Parathyroid adenoma (tissue), 2 donors: Measurements from ENCODE around the gene FBP1.
"Not testable (repeated sequence)": the region's sequence is repeated elsewhere in the genome, so short reads cannot be mapped to it uniquely, and the experiment has no call there.

Experiments used
- H2AFZ ChIP-seq: fragments of 300-600 bp; sonication (generic); one replicate; pipeline ENCODE4 v1.7.0; 2017; ENCODE audit warnings: antibody characterized with exemption, mild to moderate bottlenecking
- H3K27ac ChIP-seq: fragments of 300-600 bp; sonication (generic); one replicate; pipeline ENCODE4 v1.7.0; 2017
- H3K27me3 ChIP-seq: fragments of 300-600 bp; sonication (generic); one replicate; pipeline ENCODE4 v1.7.0; 2017; ENCODE audit warnings: low read length; ENCODE audit not compliant: control insufficient read depth, insufficient read depth
- H3K36me3 ChIP-seq: fragments of 300-600 bp; sonication (generic); one replicate; pipeline ENCODE4 v1.7.0; 2017; ENCODE audit warnings: low read length; ENCODE audit not compliant: control insufficient read depth, insufficient read depth
- H3K4me1 ChIP-seq: fragments of 300-600 bp; sonication (generic); one replicate; pipeline ENCODE4 v1.7.0; 2017; ENCODE audit warnings: control low read depth
- H3K4me2 ChIP-seq: fragments of 300-600 bp; sonication (generic); one replicate; pipeline ENCODE4 v1.7.0; 2017; ENCODE audit warnings: low read length
- H3K4me3 ChIP-seq: fragments of 300-600 bp; sonication (generic); one replicate; pipeline ENCODE4 v1.7.0; 2017; ENCODE audit warnings: low read depth, low read length
- H3K79me2 ChIP-seq: fragments of 300-600 bp; sonication (generic); one replicate; pipeline ENCODE4 v1.7.0; 2017; ENCODE audit warnings: control low read depth
- H3K9ac ChIP-seq: fragments of 300-600 bp; sonication (generic); one replicate; pipeline ENCODE4 v1.7.0; 2017; ENCODE audit warnings: mild to moderate bottlenecking
- H3K9me3 ChIP-seq: fragments of 300-600 bp; sonication (generic); one replicate; pipeline ENCODE4 v1.7.0; 2017; ENCODE audit warnings: low read length; ENCODE audit not compliant: control insufficient read depth
- TF ChIP-seq, protein P1 (sequence below): fragments of 300-600 bp; sonication (generic); IDR thresholded peaks from one replicate; pipeline ENCODE4 v1.7.0; 2017; ENCODE audit warnings: antibody characterized with exemption, mild to moderate bottlenecking
- donor health status: primary hyperparathyroidism.

FBP1 gene

DNA sequence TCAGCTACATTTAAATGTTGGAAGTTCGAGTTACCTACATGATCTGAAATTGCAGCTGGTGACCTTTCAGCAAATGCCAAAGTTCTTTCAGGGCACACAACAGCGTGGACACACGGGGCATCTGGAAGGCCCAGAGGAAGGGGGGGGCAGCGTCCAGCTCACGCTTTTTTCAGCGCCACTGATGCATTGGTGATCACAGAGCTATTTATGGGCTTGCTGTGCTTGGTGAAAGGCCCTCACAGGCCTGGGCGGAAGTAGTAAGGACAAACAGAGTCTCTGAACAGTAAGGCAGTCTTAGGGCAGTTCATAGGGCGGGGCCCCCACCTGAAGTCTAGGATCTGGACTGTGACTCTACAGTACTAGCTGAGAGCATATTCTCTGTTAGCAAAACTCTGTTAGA, 39.1 kb downstream of the FBP1 start:
- Histone ChIP-seq H3K9me3 (no peaks in the 10 kb centered on the region), H3K27ac (peak overlapping the region; percentile 56), H3K36me3 (no peaks in the 10 kb centered on the region), H3K79me2 (peaks cover 3% of the 10 kb centered on the region), H3K4me3 (no peak overlapping the region), H2AFZ (peak overlapping the region; percentile 60), H3K27me3 (no peaks in the 10 kb centered on the region), H3K4me2 (no peak overlapping the region), H3K9ac (no peak overlapping the region), H3K4me1 (peaks cover 6% of the 10 kb centered on the region)
- TF ChIP-seq, protein P1, sequence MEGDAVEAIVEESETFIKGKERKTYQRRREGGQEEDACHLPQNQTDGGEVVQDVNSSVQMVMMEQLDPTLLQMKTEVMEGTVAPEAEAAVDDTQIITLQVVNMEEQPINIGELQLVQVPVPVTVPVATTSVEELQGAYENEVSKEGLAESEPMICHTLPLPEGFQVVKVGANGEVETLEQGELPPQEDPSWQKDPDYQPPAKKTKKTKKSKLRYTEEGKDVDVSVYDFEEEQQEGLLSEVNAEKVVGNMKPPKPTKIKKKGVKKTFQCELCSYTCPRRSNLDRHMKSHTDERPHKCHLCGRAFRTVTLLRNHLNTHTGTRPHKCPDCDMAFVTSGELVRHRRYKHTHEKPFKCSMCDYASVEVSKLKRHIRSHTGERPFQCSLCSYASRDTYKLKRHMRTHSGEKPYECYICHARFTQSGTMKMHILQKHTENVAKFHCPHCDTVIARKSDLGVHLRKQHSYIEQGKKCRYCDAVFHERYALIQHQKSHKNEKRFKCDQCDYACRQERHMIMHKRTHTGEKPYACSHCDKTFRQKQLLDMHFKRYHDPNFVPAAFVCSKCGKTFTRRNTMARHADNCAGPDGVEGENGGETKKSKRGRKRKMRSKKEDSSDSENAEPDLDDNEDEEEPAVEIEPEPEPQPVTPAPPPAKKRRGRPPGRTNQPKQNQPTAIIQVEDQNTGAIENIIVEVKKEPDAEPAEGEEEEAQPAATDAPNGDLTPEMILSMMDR = no peak

DNA sequence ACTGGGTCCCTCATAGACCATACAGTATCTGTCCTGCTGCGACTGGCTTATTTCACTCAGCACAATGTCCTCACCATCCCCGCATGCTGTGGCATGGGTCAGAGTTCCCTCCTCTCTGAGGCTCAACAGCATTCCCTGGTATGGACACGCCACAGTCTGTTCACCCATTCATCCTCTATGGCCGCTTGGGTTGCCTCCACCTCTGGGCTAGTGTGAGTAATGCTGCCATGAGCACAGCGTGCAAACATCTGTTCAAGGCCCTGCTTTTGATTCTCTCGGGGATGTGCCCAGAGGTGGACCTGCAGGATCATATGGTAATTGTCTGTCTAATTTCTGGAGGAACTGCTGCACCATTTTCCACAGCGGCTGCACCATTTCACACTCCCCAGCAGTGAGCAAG, 40.2 kb downstream of the FBP1 start:
- Histone ChIP-seq H3K4me3 (no peak overlapping the region), H3K9ac (no peak overlapping the region), H3K27ac (no peak overlapping the region), H3K9me3 (no peaks in the 10 kb centered on the region), H3K27me3 (no peaks in the 10 kb centered on the region), H3K79me2 (peaks cover 3% of the 10 kb centered on the region), H3K36me3 (no peaks in the 10 kb centered on the region), H3K4me2 (no peak overlapping the region), H3K4me1 (peaks cover 12% of the 10 kb centered on the region), H2AFZ (no peak overlapping the region)
- TF ChIP-seq, protein P1 = no peak

DNA sequence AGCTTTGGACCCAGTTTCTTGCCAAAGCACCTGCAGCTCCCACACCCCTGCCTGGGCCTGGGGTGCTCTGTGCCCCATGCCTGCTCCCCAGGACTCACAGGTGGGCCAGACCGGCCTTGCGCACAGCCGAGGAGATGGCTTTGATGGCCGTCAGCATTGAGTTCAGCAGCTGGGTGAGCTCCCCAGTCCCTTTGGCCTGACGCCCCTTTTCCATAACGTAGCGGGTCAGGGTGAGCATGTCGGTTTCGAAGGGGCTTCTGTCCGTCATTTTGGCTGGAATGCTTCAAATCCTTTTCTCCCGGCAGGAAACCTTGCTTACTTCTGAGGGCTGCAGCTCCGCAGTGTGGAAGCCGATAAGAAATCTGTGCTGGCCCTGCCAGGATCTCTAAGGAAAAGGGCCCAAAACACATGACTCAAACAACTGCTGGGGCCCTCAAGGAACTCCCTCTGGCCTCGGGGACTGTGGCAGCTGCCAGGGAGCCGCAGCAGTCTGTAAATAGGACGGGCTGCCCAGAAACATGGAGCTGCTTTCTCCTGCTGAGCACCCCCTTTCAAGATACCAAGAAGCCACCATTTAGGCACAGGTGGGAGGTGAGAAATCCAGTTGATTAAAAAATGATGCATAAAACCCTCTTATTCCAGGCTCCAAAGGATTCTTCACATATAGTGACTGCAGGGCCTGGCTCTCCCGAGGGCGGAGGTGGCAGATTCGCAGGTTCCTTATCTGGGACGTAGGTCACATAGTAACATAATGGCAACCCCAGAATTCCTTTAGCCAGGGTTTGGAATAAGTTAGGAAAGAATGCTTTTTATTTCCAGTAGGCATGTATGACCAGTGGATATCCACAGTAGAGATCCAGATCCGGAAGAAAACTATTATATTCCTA, 45.6 kb downstream of the FBP1 start, which contains the start of gene FBP2:
TSS of gene FBP2 (minus strand) at position 366 of the 887 bp plus-strand sequence. CDS start at position 268, 98 bp downstream.
- H3K4me2 ChIP-seq = peak within 1 kb of the TSS; percentile 54
- peak within 1 kb of the TSS; percentile 76 for H2AFZ ChIP-seq
- H3K9ac ChIP-seq = peak within 1 kb of the TSS; percentile 72
- H3K9me3 ChIP-seq = no peaks in the 10 kb centered on the region
- H3K4me1 ChIP-seq = peaks cover 12% of the 10 kb centered on the region
- H3K36me3 ChIP-seq = no peaks in the 10 kb centered on the region
- H3K4me3 ChIP-seq = peak within 1 kb of the TSS; percentile 54
- no peaks in the 10 kb centered on the region for H3K27me3 ChIP-seq
- peak within 1 kb of the TSS; percentile 88 for H3K27ac ChIP-seq
- H3K79me2 ChIP-seq = peaks cover 6% of the 10 kb centered on the region
- TF ChIP-seq, protein P1 = no peak

DNA sequence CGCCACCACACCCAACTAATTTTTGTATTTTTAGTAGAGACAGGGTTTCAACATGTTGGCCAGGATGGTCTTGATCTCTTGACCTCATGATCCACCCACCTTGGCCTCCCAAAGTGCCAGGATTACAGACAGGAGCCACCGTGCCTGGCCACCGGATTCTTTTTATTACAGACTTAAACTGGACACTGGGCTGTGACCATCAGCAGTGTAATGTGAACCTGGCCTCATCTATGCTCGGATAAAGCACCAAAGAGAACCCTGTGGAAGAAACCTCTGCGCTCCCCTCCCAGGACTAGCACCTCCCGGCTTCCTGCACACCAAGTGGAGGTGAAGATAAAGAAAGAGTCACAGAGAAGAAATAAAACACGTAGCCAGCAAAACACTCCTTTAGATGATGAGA, 46.6 kb downstream of the FBP1 start:
- peak overlapping the region; percentile 54 for H3K4me3 ChIP-seq
- not testable (repeated sequence) for H3K27me3 ChIP-seq, H2AFZ ChIP-seq, H3K9me3 ChIP-seq, H3K36me3 ChIP-seq, H3K79me2 ChIP-seq
- peak overlapping the region; percentile 54 for H3K4me2 ChIP-seq
- H3K4me1 ChIP-seq = peaks cover 12% of the 10 kb centered on the region
- peak overlapping the region; percentile 37 for H3K9ac ChIP-seq
- H3K27ac ChIP-seq = peak overlapping the region; percentile 88

DNA sequence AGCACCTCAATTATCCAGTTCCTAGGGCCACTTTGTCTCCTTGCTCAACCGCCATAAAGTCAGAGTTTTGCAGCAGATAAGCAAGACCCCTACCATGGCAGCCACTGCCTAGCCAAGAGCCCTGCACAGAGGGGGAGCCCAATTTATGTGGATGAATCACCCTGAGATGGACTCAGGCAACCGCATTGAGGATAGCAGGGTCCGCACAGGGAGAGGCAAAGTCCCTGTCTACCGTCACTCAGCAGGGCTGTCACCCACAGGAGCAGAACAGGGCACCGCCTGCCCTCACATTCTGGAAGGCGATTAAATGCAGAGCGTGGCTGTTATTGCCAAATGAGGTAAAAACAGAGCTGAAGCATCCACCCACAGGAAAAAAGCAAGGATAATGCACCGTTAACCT, 47.4 kb downstream of the FBP1 start:
- Histone ChIP-seq H3K79me2 (peaks cover 6% of the 10 kb centered on the region), H3K4me2 (peak overlapping the region; percentile 34), H3K9ac (no peak overlapping the region), H3K36me3 (no peaks in the 10 kb centered on the region), H3K27me3 (no peaks in the 10 kb centered on the region), H3K4me3 (peak overlapping the region; percentile 54), H3K9me3 (no peaks in the 10 kb centered on the region), H3K4me1 (peaks cover 12% of the 10 kb centered on the region), H3K27ac (peak overlapping the region; percentile 88), H2AFZ (no peak overlapping the region)
- TF ChIP-seq, protein P1 = no peak

DNA sequence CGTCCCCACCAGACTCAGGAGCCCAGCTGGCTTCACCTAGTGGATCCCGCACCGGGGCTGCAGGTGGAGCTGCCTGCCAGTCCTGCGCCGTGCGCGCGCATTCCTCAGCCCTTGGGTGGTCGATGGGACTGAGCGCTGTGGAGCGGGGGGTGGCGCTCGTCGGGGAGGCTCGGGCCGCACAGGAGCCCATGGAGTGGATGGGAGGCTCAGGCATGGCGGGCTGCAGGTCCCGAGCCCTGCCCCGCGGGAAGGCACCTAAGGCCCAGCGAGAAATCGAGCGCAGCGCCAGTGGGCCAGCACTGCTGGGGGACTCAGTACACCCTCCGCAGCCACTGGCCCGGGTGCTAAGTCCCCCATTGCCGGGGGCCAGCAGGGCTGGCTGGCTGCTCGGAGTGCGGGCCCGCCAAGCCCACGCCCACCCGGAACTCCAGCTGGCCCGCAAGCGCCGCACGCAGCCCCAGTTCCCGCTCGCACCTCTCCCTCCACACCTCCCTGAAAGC, 48.2 kb downstream of the FBP1 start:
- H3K27ac ChIP-seq = peak overlapping the region; percentile 88
- H3K4me3 ChIP-seq = not testable (repeated sequence)

More for the DNA sequence above, 48.2 kb downstream of the FBP1 start:
- not testable (repeated sequence) for H3K9ac ChIP-seq, H3K36me3 ChIP-seq, H3K27me3 ChIP-seq, H3K4me2 ChIP-seq, H3K9me3 ChIP-seq, H3K79me2 ChIP-seq, H2AFZ ChIP-seq
- peaks cover 12% of the 10 kb centered on the region for H3K4me1 ChIP-seq
